HepG2 (cell line): ENCODE results near the gene ITGB8. TPM values are rescaled to one million over a fixed set of nuclear protein-coding genes. Genes with fewer than 3 reads are reported as not detected.

Experiments
- ATAC-seq: fragments of 200-7000 bp; cut with Tn5 transposase; 3 replicates; pipeline ENCODE4 v1.9.1; 2020; ENCODE audit warnings: mild to moderate bottlenecking, moderate library complexity
- BruUV-seq: library from RNA; stranded (reverse); fragments of 400-500 nt; replicated peaks from 2 replicates; lab custom pipeline; 2021; lab: Mats Ljungman, UMichigan
- CTCF ChIA-PET: fragments of 300-600 bp; formaldehyde crosslinking; extraction: SDS; loops from one replicate; lab custom pipeline; 2021; ENCODE audit warnings: low total read pairs, inconsistent platforms, low intra/inter-chr PET ratio; lab: Yijun Ruan, JAX
- POLR2A ChIA-PET: fragments of 350-600 bp; sonication (Branson Sonifier 250); formaldehyde crosslinking; loops from one replicate; lab custom pipeline; 2020; ENCODE audit warnings: antibody characterized with exemption, inconsistent platforms; lab: Yijun Ruan, JAX
- DNase-seq: peaks from one replicate; pipeline ENCODE4 v3.0.0-alpha.2; 2015; ENCODE audit warnings: low spot score
- FAIRE-seq: peaks from 3 replicates; lab custom pipeline; 2011; peaks lifted over from hg19 to GRCh38; lab: Jason Lieb, UNC
- H2AFZ ChIP-seq: one replicate; pipeline ENCODE4 v1.6.1; 2011; ENCODE audit warnings: low read length, inconsistent platforms
- H3K27ac ChIP-seq: fragments of 300-600 bp; 3 replicates; pipeline ENCODE4 v1.8.0; 2011; ENCODE audit warnings: mixed run types, mild to moderate bottlenecking, mixed read lengths, low read length, inconsistent platforms; ENCODE audit not compliant: insufficient read depth; ENCODE audit errors: extremely low read length
- H3K27me3 ChIP-seq, 2 experiments: fragments of 200-600 bp in 1 of 2; 2 replicates in 1 of 2; 3 replicates in 1 of 2; pipeline versions ENCODE4 v1.6.0 to v1.8.0; 2011; ENCODE audit warnings: low read length in 2 of 2, mild to moderate bottlenecking in 2 of 2, moderate library complexity in 2 of 2, inconsistent platforms in 1 of 2; ENCODE audit not compliant: insufficient read depth in 2 of 2, control insufficient read depth in 1 of 2
- H3K36me3 ChIP-seq, 2 experiments: fragments of 200-600 bp in 1 of 2; replicated peaks in 1 of 2; 2 replicates in 1 of 2; 3 replicates in 1 of 2; pipeline versions ENCODE4 v1.5.1 to v1.8.0; 2011; ENCODE audit warnings: low read length in 2 of 2, inconsistent platforms in 1 of 2; ENCODE audit not compliant: insufficient read depth in 2 of 2, control insufficient read depth in 1 of 2
- H3K4me1 ChIP-seq: 2 replicates; pipeline ENCODE4 v1.5.1; 2012; ENCODE audit warnings: low read length, inconsistent platforms; ENCODE audit not compliant: insufficient read depth
- H3K4me2 ChIP-seq: 2 replicates; pipeline ENCODE4 v1.6.0; 2011; ENCODE audit warnings: low read depth, low read length, inconsistent platforms
- H3K4me3 ChIP-seq, 3 experiments: fragments of 200-600 bp in 1 of 3; sonication (generic), shearing (Covaris generic) in 1 of 3; replicated peaks in 1 of 3; 2 replicates each; pipeline ENCODE4 v1.5.1; 2011 to 2016; ENCODE audit warnings: low read length in 3 of 3, inconsistent platforms in 2 of 3, low read depth in 2 of 3, mild to moderate bottlenecking in 2 of 3, control low read depth in 1 of 3, mixed read lengths in 1 of 3; ENCODE audit not compliant: insufficient read depth in 1 of 3
- H3K79me2 ChIP-seq: one replicate; pipeline ENCODE4 v1.6.1; 2011; ENCODE audit warnings: low read length, inconsistent platforms; ENCODE audit not compliant: insufficient read depth
- H3K9ac ChIP-seq: 2 replicates; pipeline ENCODE4 v1.6.0; 2011; ENCODE audit warnings: mild to moderate bottlenecking, low read depth, low read length, inconsistent platforms; ENCODE audit not compliant: insufficient read depth
- H3K9me3 ChIP-seq: 2 replicates; pipeline ENCODE4 v1.5.1; 2012; ENCODE audit warnings: mild to moderate bottlenecking, low read length
- H4K20me1 ChIP-seq: 2 replicates; pipeline ENCODE4 v1.6.0; 2011; ENCODE audit warnings: inconsistent platforms, mild to moderate bottlenecking, low read length, moderate library complexity; ENCODE audit not compliant: insufficient read depth
- CEBPG ChIP-seq: IDR thresholded peaks from 2 replicates; pipeline ENCODE4 v1.6.1; 2016
- ELF4 ChIP-seq: sonication (generic); formaldehyde crosslinking; IDR thresholded peaks from 2 replicates; pipeline ENCODE4 v1.5.0; 2020; ENCODE audit warnings: missing genetic modification reagents, mild to moderate bottlenecking, moderate library complexity, borderline replicate concordance
- GLI4 ChIP-seq: sonication (generic); formaldehyde crosslinking; IDR thresholded peaks from 2 replicates; pipeline ENCODE4 v1.5.1; 2020; ENCODE audit warnings: missing genetic modification reagents, mild to moderate bottlenecking, moderate library complexity, borderline replicate concordance
- JUN ChIP-seq: sonication (generic); formaldehyde crosslinking; IDR thresholded peaks from 2 replicates; pipeline ENCODE4 v1.4.0; 2020; ENCODE audit warnings: mild to moderate bottlenecking, missing genetic modification reagents
- KAT2B ChIP-seq: fragments of 150-350 bp; IDR thresholded peaks from 2 replicates; pipeline ENCODE4 v1.6.1; 2014; ENCODE audit warnings: low read depth, low read length, borderline replicate concordance
- MIER2 ChIP-seq: IDR thresholded peaks from 2 replicates; pipeline ENCODE4 v1.6.1; 2016; ENCODE audit warnings: missing biosample characterization, missing genetic modification reagents
- MYC ChIP-seq: sonication (generic); formaldehyde crosslinking; IDR thresholded peaks from 2 replicates; pipeline ENCODE4 v1.9.0; 2021; ENCODE audit warnings: missing genetic modification reagents, borderline replicate concordance
- NR2C2 ChIP-seq: sonication (generic); formaldehyde crosslinking; IDR thresholded peaks from 2 replicates; pipeline ENCODE4 v1.4.0; 2020; ENCODE audit warnings: missing genetic modification reagents, mild to moderate bottlenecking, moderate library complexity, borderline replicate concordance
- PRDM15 ChIP-seq: sonication (generic); formaldehyde crosslinking; IDR thresholded peaks from 2 replicates; pipeline ENCODE4 v1.4.0; 2020; ENCODE audit warnings: missing genetic modification reagents
- SSRP1 ChIP-seq: IDR thresholded peaks from 2 replicates; pipeline ENCODE4 v1.6.1; 2016; ENCODE audit warnings: control low read depth
- ZNF232 ChIP-seq: sonication (generic); formaldehyde crosslinking; IDR thresholded peaks from 2 replicates; pipeline ENCODE4 v1.4.0; 2020; ENCODE audit warnings: missing genetic modification reagents, borderline replicate concordance
- ZNF550 ChIP-seq: sonication (generic); formaldehyde crosslinking; IDR thresholded peaks from 2 replicates; pipeline ENCODE4 v1.4.0; 2020; ENCODE audit warnings: mild to moderate bottlenecking, missing genetic modification reagents, borderline replicate concordance
- ZNF83 ChIP-seq: sonication (generic); formaldehyde crosslinking; IDR thresholded peaks from 2 replicates; pipeline ENCODE4 v1.4.0; 2020; ENCODE audit warnings: missing genetic modification reagents, mild to moderate bottlenecking, borderline replicate concordance
- WGBS: methylation state at CpG from one replicate; pipeline ENCODE4 v1.1.6; 2017; ENCODE audit warnings: low lambda C conversion rate; 5-methylcytosine and 5-hydroxymethylcytosine counted together
- in situ Hi-C: cut with HindIII; loops from 2 replicates; pipeline ENCODE4 v1.10.0; 2017; ENCODE audit warnings: low pct_unique_long_range_greater_than_20kb; ENCODE audit not compliant: extremely low pct_ligation_motif_present
- intact Hi-C: fragments of 100-400 bp; cut with micrococcal nuclease; formaldehyde crosslinking; loops from one replicate; pipeline ENCODE4 v1.10.0; 2022; ENCODE audit not compliant: unreplicated experiment
- polyA plus RNA-seq, 8 experiments: library from polyadenylated mRNA; depleted of rRNA in 3 of 8; stranded (reverse) in 7 of 8; unstranded in 1 of 8; fragments of >200 nt; fragmentation: Illumina TruSeq in 4 of 8; extraction: Trizol in 4 of 8; gene quantifications; 2 replicates each; pipeline versions ENCODE4 v1.2.1 to v1.2.3, GENCODE V29; 2011 to 2016; ENCODE audit warnings: low read depth in 4 of 8, missing spikeins in 1 of 8, mixed read lengths in 1 of 8; ENCODE audit not compliant: insufficient read depth in 1 of 8
- total RNA-seq, 5 experiments: library from RNA; depleted of rRNA; stranded (reverse); fragments of >200 nt; fragmentation: Illumina TruSeq; extraction: Trizol; gene quantifications; 2 replicates each; pipeline ENCODE4 v1.2.3, GENCODE V29; 2016; ENCODE audit warnings: low read depth in 1 of 5
- TF ChIP-seq, protein P1 (sequence below): sonication (generic); formaldehyde crosslinking; IDR thresholded peaks from 2 replicates; pipeline ENCODE4 v1.4.0; 2020; ENCODE audit warnings: missing genetic modification reagents, borderline replicate concordance

The ITGB8 gene
- total and polyA plus RNA-seq, 2 of the 13 experiments (the other 11 are each of a cell fraction or from before 2014, with no cell fraction given): 0.01 TPM; not detected in 1

DNA sequence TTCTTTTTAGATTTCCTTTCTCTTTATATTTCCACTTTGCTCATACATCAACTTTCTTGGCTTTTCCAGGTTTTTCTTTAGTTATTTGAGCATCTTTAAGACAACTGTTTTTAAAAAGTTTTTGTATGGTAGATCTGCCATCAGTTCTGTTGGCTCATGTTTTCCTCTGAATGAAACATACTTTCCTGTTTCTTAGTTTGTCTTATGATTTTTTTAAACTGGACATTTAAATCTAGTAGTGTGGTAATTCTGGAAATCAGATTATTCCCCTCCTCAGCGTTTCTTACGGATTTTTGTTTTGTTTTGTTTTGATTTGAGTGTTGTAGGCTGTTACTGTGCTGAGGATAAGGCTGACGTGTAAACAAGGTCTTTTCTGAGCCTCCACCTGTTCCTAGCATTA is 33.8 kb upstream of the ITGB8 start:
- TF ChIP-seq ELF4 (CRISPR knock-in tag) (no peak), JUN (CRISPR knock-in tag) (no peak), KAT2B (no peak), ZNF232 (CRISPR knock-in tag) (no peak), NR2C2 (CRISPR knock-in tag) (no peak), SSRP1 (CRISPR knock-in tag) (no peak), CEBPG (CRISPR knock-in tag) (no peak)
- no peak overlapping the region for H3K4me3 ChIP-seq
- H2AFZ ChIP-seq: no peak overlapping the region
- FAIRE-seq (no peak), ATAC-seq (no peak), DNase-seq (no peak)
- no peaks in the 10 kb centered on the region for H3K4me1 ChIP-seq
- H3K9me3 ChIP-seq: no peaks in the 10 kb centered on the region
- WGBS: 1% methylated on average over 3 of the region's 3 CpGs
- H3K27ac ChIP-seq: no peak overlapping the region
- H4K20me1 ChIP-seq: no peaks in the 10 kb centered on the region
- no TSS peak for BruUV-seq
- no peak overlapping the region for H3K4me2 ChIP-seq
- ChIA-PET POLR2A (no interaction called here), CTCF (no interaction called here)
- intact Hi-C loops (no loop called here), in situ Hi-C loops (no loop called here)
- no peaks in the 10 kb centered on the region for H3K36me3 ChIP-seq
- H3K79me2 ChIP-seq: no peaks in the 10 kb centered on the region
- no peaks in the 10 kb centered on the region for H3K27me3 ChIP-seq
- no peak overlapping the region for H3K9ac ChIP-seq

DNA sequence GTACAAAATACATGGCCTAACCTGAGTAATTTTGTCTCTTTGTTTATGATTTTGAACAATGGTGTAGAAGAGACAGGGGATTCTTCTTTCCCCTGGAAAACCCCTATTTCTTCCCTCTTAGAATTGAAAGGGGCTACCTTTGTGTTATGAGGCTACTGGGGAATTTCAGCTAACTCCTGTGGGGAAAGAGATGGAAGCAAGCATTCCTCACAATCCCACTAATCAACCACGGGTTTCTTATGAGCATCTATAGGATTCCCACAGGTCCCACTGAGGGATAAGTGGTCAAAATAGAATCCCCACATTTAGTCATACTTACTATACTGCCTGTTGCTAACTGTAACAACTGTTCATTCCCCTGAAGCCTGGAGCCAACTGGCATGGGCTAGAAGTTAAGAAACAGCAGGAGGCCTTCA is 32.2 kb upstream of the ITGB8 start:
- Histone ChIP-seq H3K4me1 (no peaks in the 10 kb centered on the region), H3K9ac (no peak overlapping the region), H3K79me2 (no peaks in the 10 kb centered on the region), H3K9me3 (no peaks in the 10 kb centered on the region), H3K4me3 (no peak overlapping the region), H3K27me3 (no peaks in the 10 kb centered on the region), H3K36me3 (no peaks in the 10 kb centered on the region), H2AFZ (no peak overlapping the region), H3K27ac (no peak overlapping the region), H4K20me1 (no peaks in the 10 kb centered on the region), H3K4me2 (no peak overlapping the region)
- intact Hi-C loops: no loop called here
- ChIA-PET POLR2A (no interaction called here), CTCF (no interaction called here)
- no peak for FAIRE-seq
- no peak for ATAC-seq
- no TSS peak for BruUV-seq
- no peak for DNase-seq
- in situ Hi-C loops: no loop called here
- 0% methylated on average over 1 of the region's 1 CpG for WGBS
- TF ChIP-seq MYC (CRISPR knock-in tag) (no peak), ZNF550 (no peak), MIER2 (CRISPR knock-in tag) (no peak), GLI4 (CRISPR knock-in tag) (no peak), ZNF83 (no peak), PRDM15 (CRISPR knock-in tag) (no peak)
- TF ChIP-seq, protein P1, sequence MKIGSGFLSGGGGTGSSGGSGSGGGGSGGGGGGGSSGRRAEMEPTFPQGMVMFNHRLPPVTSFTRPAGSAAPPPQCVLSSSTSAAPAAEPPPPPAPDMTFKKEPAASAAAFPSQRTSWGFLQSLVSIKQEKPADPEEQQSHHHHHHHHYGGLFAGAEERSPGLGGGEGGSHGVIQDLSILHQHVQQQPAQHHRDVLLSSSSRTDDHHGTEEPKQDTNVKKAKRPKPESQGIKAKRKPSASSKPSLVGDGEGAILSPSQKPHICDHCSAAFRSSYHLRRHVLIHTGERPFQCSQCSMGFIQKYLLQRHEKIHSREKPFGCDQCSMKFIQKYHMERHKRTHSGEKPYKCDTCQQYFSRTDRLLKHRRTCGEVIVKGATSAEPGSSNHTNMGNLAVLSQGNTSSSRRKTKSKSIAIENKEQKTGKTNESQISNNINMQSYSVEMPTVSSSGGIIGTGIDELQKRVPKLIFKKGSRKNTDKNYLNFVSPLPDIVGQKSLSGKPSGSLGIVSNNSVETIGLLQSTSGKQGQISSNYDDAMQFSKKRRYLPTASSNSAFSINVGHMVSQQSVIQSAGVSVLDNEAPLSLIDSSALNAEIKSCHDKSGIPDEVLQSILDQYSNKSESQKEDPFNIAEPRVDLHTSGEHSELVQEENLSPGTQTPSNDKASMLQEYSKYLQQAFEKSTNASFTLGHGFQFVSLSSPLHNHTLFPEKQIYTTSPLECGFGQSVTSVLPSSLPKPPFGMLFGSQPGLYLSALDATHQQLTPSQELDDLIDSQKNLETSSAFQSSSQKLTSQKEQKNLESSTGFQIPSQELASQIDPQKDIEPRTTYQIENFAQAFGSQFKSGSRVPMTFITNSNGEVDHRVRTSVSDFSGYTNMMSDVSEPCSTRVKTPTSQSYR: no peak
